ENCODE results near the gene ARL2BP.

ARL2BP gene

DNA sequence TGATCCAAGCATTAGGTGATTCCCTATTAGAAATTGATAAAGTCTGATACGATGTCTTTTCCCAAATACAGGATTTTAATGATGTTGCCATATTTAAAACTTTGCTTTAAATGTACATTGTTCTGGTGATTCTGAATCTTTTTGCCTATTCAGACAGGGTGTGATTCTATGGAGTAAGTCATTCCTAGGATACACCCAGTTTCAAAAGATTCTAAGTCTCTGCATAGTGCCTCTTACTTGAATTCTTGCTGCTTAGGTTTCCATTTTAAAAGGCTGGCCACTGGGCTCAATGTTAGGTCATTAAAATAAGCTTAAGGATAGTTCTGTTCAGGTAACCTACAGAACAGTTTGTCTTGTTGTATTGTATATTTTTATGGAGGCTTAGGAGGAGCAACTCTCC lies 22.0 kb upstream of the ARL2BP start:
- H3K4me3 ChIP-seq (replicated peaks; ENCODE audit: low read depth, low read length) = no peak overlapping the region
- TF ChIP-seq, protein P1, sequence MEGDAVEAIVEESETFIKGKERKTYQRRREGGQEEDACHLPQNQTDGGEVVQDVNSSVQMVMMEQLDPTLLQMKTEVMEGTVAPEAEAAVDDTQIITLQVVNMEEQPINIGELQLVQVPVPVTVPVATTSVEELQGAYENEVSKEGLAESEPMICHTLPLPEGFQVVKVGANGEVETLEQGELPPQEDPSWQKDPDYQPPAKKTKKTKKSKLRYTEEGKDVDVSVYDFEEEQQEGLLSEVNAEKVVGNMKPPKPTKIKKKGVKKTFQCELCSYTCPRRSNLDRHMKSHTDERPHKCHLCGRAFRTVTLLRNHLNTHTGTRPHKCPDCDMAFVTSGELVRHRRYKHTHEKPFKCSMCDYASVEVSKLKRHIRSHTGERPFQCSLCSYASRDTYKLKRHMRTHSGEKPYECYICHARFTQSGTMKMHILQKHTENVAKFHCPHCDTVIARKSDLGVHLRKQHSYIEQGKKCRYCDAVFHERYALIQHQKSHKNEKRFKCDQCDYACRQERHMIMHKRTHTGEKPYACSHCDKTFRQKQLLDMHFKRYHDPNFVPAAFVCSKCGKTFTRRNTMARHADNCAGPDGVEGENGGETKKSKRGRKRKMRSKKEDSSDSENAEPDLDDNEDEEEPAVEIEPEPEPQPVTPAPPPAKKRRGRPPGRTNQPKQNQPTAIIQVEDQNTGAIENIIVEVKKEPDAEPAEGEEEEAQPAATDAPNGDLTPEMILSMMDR (IDR thresholded peaks at IDR 0.05; ENCODE audit: insufficient read depth, low read length, poor library complexity, severe bottlenecking) = no peak
- H3K36me3 ChIP-seq (ENCODE audit: control insufficient read depth, insufficient read depth, low read length) = peaks cover 12% of the 10 kb centered on the region

DNA sequence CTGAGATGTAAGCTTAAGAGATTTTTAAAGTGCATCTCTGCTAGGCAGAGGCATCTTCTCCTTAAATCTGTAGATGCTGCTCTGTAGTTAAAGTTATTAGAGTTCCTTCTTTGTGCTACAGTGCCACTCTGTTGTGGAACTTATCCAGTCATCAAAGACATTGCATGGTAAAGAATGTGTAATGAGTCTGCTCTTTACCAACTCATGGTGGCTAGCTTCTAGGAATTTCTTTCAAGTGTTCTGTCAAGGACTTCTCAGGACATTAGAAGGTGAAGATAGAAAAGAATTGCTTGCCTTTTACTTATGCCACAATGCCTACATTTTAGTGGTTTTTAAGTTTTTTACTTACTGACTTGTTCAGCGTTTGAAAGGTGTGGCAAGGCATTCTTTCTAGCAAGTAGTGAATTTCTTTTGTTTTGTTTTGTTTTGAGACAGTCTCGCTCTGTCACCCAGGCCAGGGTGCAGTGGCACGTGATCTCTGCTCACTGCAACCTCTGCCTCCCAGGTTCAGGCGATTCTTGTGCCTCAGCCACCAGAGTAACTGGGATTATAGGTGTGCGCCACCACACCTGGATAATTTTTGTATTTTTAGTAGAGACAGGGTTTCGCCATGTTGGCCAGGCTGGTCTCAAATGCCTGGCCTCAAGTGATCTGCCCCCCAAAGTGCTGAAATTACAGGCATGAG lies 20.3 kb upstream of the ARL2BP start:
- TF ChIP-seq, protein P1 (IDR thresholded peaks at IDR 0.05; ENCODE audit: insufficient read depth, low read length, poor library complexity, severe bottlenecking) = no peak
- DNase-seq (ENCODE audit: extremely low read depth, insufficient read length) = no peak
- H3K4me3 ChIP-seq (replicated peaks; ENCODE audit: low read depth, low read length) = no peak overlapping the region
- no peaks in the 10 kb centered on the region for H3K27me3 ChIP-seq (replicated peaks; ENCODE audit: control insufficient read depth, insufficient read depth, low read length)
- H3K36me3 ChIP-seq (ENCODE audit: control insufficient read depth, insufficient read depth, low read length) = peaks cover 13% of the 10 kb centered on the region

More for the DNA sequence above, 22.0 kb upstream of the ARL2BP start:
- no peaks in the 10 kb centered on the region for H3K27me3 ChIP-seq (replicated peaks; ENCODE audit: control insufficient read depth, insufficient read depth, low read length)
- no peak for DNase-seq (ENCODE audit: extremely low read depth, insufficient read length)

DNA sequence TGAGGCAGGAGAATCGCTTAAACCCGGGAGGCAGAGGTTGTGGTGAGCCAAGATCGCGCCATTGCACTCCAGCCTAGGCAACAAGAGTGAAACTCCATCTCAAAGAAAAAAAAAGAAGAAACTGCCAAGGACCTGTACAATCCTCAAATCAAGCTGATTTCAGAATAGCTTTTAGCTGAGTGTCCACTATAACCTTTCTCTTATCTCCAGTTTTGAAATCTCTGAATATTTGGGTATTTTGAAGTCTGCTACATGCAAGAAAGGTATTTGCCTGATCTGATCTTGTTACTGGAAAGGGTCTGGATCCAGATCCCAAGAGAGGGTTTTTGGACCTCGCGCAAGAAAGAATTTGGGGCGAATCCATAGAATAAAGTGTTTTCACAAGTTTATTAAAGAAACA lies 19.1 kb upstream of the ARL2BP start:
- no peak overlapping the region for H3K4me3 ChIP-seq (replicated peaks; ENCODE audit: low read depth, low read length)
- DNase-seq (ENCODE audit: extremely low read depth, insufficient read length) = no peak
- H3K27me3 ChIP-seq (replicated peaks; ENCODE audit: control insufficient read depth, insufficient read depth, low read length) = no peaks in the 10 kb centered on the region
- H3K36me3 ChIP-seq (ENCODE audit: control insufficient read depth, insufficient read depth, low read length) = peaks cover 14% of the 10 kb centered on the region
- TF ChIP-seq, protein P1 (IDR thresholded peaks at IDR 0.05; ENCODE audit: insufficient read depth, low read length, poor library complexity, severe bottlenecking) = no peak

DNA sequence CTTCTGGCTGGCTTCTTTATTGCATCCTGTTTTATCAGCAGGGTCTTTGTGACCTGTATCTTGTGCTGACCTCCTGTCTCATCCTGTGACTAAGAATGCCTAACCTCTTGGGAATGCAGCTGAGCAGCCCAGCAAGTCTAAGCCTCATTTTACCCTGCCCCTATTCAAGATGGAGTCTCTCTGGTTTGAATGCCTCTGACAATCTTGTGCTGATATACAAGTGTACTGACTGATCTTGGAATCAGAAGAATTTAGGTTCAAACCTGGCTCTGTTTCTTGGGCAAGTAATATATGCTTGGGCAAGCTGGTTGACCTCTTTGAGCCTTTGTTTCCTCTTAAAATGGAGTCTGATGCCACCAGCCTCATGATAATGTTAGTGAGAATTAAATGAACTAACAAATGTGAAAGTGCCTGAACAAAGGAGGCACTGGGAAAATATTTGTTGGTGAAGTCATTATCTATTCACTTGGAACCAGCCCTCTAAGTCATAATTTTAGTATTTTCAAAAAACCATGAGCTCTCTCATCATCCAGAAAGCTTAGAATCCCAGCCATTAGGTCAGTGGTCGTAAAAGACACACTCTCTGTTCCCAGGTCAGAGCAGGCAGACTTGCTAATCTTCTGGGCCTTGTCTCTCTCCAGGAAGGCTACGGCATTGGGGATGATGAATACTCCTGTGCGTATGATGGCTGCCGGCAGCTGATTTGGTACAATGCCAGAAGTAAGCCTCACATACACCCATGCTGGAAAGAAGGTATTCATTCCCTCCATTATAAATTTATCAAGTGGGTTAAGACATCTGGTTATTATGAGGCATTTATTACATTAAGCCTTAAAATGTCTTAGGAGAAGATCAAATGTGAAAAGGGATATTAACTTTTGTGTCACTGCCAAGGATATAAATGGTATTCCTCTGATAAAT lies 18.1 kb upstream of the ARL2BP start:
- DNase-seq (ENCODE audit: extremely low read depth, insufficient read length) = no peak
- TF ChIP-seq, protein P1 (IDR thresholded peaks at IDR 0.05; ENCODE audit: insufficient read depth, low read length, poor library complexity, severe bottlenecking) = no peak
- Histone ChIP-seq H3K36me3 (ENCODE audit: control insufficient read depth, insufficient read depth, low read length) (peaks cover 14% of the 10 kb centered on the region), H3K27me3 (replicated peaks; ENCODE audit: control insufficient read depth, insufficient read depth, low read length) (no peaks in the 10 kb centered on the region), H3K4me3 (replicated peaks; ENCODE audit: low read depth, low read length) (no peak overlapping the region)

DNA sequence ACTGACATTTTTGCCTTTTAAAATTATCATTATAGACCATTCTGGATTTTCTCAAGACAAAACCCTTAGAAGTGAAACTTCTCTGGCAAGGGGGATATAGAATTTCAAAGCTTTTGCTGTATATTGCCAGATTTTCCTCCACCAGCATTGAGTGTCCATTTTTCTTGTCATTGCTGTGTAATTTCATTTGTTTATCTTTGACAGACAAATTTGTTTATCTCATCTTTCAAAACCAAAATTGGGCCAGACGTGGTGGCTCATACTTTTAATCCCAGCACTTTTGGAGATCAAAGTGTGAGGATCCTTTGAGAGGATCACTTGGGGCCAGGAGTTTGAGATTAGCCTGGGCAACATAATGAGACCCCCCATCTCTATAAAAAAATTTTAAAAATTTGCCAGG lies 16.0 kb upstream of the ARL2BP start:
- DNase-seq (ENCODE audit: extremely low read depth, insufficient read length) = no peak
- Histone ChIP-seq H3K36me3 (ENCODE audit: control insufficient read depth, insufficient read depth, low read length) (peaks cover 14% of the 10 kb centered on the region), H3K27me3 (replicated peaks; ENCODE audit: control insufficient read depth, insufficient read depth, low read length) (no peaks in the 10 kb centered on the region), H3K4me3 (replicated peaks; ENCODE audit: low read depth, low read length) (no peak overlapping the region)
- TF ChIP-seq, protein P1 (IDR thresholded peaks at IDR 0.05; ENCODE audit: insufficient read depth, low read length, poor library complexity, severe bottlenecking) = no peak
